T47D (cell line): ENCODE measurements around the gene ZNF526.
"Not testable (repeated sequence)": the region's sequence is repeated elsewhere in the genome, so short reads cannot be mapped to it uniquely, and the experiment has no call there.

Source experiments
- DNase-seq, 2 experiments: peaks; one replicate each; pipeline versions ENCODE4 v3.0.0 to v3.0.0-alpha.2; 2011 to 2012; ENCODE audit warnings: low read depth in 1 of 2, low spot score in 1 of 2
- JUND ChIP-seq: IDR thresholded peaks from 2 replicates; pipeline ENCODE4 v1.6.1; 2012; ENCODE audit warnings: low read depth
- in situ Hi-C: cut with HindIII; loops from 2 replicates; pipeline ENCODE4 v1.10.0; 2016; ENCODE audit warnings: low sequenced_read_pairs, low pct_unique_long_range_greater_than_20kb

ZNF526 gene

DNA sequence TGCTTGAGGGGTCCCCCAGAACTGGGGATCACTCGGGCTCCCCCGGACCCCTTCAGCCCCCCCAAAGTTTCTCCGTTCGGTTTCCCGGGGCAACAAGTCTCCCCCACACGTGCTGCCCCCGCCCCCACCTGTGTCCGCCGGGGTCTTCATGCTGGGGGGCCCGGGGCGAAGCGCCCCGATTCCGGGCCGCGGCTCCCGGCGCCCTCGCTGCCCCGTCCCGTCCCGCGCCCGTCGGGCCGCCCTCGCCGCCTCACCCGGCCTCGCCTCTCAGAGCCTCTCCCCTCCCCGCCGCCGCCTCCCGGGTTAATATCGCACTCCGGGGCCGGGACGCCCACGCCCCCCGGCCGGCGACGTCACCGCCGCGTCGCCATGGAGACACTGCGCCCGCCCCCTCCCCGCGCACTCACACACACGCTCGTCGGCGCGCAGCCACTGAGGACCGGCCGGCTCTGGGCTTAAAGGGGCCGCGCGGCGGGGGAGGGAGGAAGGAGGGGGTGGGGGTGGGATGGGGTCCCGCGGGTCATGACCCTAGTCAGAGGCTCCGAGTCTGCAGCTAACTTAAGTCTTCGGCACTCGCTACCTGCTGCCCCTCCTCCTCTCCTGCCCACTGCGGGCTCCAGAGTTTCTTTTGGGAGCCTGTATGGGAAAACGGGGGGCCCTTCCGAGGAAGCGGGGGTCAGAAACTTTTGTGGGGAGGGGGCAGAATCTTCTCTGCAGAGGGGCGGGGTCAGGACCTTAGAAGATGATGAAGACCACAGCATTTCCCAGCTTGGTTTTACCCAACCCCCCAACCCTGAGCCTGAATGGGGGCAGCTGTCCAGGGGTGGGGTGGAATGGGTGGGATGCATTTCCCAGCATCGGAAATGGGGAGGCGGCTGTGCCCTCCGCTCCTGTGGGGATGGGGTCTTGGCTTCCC lies 35.0 kb downstream of the ZNF526 start, which contains the start of gene ERF:
Gene ERF (minus strand): TSS at position 279 of the 916 bp plus-strand sequence. CDS start 129 bp downstream, at position 150.
- in situ Hi-C loops, result no loop called here
- TF ChIP-seq JUND, result no peak
- peak; percentile 76 to 93 for DNase-seq

GRCh38 chr19:42255766-42256745 lies 35.9 kb downstream of the ZNF526 start:
- peak in 1 of 2 experiments; percentile 38 for DNase-seq
- no peak for TF ChIP-seq JUND
- in situ Hi-C loops, result no loop called here

DNA sequence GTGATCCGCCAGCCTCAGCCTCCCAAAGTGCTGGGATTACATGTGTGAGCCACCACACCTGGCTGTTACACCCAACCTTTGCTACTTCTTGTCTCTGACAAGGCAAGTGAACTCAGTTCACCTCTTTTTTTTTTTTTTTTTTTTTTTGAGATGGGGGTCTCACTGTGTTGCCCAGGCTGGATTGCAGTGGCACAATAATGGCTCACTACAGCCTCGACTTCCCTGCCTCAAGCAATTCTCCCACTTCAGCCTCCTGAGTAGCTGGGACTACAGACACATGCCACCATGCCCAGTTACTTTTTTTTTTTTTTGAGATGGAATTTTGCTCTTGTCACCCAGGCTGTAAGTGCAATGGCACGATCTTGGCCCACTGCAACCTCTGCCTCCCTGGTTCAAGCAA lies 37.7 kb downstream of the ZNF526 start:
- DNase-seq, in situ Hi-C loops: not testable (repeated sequence)

- no peak for DNase-seq
- no peak for TF ChIP-seq JUND
- in situ Hi-C loops, result no loop called here
Observed at GRCh38 chr19:42261763-42262162, 41.7 kb downstream of the ZNF526 start.

- DNase-seq, in situ Hi-C loops: not testable (repeated sequence)
Observed at GRCh38 chr19:42266105-42266504, 46.0 kb downstream of the ZNF526 start.

DNA sequence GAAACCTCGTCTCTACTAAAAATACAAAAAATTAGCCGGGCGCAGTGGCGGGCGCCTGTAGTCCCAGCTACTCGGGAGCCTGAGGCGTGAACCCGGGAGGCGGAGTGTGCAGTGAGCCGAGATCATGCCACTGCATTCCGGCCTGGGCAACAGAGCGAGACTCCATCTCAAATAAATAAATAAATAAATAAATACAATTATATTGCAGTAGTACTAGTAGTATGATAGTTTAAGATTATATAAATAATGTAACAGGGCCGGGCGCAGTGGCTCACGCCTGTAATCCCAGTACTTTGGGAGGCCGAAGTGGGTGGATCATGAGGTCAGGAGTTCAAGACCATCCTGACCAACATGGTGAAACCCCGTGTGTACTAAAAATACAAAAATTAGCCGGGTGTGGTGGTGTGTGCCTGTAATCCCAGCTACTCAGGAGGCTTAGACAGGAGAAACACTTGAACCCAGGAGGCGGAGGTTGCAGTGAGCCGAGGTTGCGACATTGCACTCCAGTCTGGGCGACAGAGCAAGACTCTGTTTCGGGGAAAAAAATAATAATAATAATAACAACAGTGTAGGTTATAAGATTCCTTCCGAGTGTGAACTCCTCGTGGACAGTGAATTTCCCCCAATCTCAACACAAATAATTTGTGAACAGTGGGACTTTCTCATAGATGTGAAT lies 47.0 kb downstream of the ZNF526 start:
- in situ Hi-C loops, DNase-seq: not testable (repeated sequence)

DNA sequence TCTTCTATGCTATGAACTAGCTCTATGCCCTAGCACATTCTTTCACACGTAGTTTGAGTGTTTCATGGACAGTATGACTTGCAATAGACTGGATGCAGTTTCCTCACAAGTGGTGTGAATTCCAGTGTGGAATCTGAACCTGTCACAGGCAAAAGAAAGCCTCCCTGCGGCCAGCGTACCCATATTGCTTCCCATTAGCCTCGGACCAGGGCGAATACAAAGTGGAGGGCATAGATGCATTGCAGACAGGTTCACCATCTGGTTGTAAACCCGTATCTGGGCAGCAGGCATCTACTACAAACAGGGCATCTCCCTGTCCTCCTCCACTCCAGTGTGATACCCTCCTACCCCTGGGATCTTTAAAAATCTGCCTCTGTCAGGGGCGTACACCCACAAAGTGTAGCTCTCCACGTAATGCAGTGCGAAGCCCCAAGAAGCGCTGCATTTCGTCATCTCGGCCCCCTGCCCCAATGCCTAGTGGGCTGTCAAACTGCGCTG lies 47.6 kb downstream of the ZNF526 start:
- in situ Hi-C loops, result no loop called here
- no peak for TF ChIP-seq JUND
- no peak for DNase-seq

DNA sequence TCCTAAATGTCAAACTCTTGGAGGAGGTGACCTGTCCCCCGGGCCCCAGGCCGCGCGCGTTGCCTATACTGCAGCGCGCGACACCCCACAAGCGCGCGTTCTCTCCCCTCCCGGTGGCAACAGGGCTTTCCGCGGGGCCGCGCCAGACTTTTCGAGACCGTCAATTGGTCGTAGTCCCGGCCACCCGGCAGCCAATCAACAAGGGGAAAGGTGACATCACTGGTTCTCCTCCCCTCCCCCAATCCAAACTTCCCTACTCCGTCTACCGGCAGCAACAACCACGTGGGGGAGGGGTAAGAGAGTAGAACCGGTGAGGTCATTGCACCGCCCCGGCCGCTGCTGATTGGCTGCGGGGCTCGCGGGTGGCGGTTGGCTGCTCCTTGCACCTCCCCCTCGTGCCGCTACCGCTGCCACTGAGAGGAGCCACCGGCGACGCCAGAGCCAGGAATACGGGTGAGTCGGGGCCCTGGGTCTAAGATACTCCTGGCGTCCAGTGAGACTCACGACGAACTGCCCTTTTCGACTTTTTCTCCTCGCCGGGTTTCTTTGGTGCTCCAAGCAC lies 48.1 kb downstream of the ZNF526 start:
- DNase-seq, result peak; percentile 84 to 99
- TF ChIP-seq JUND, result no peak
- in situ Hi-C loops, result no loop called here

DNA sequence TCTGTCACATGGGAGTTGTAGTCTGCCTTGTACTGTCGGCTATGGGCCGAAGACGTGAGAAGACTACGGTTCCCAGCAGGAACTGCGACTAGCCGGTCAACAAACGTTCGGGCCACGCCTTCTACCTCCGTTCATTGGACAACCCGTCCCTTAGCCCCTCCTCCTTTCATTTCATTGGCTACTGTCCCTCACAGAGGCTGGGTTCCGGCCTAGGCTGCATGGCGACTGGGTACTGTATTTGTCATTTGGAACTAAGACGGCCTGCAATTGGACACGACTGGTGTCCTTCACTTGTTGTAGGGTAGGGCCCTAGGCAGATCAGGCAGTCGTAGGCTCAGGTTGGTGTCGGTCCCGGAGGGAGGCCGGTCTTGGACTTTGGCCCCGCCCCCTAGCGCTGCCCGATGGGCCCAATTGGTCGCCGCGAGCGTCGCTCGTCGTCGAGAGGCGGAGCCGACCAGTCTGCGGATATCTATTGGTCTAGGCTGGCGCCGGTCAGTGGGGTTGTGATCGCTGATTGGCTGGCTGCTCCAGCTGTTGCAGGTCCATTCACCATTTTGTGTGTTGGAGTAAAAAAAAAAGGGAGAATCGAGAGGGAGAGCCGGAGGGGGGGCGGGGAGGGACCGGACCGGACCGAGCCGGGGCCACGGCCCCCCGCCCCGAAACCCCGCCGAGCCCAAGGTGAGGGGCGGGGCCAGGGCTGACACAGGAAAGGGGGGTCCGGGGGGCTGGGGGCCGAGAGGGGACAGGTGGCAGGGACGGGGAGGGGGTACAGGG lies 48.8 kb downstream of the ZNF526 start, which contains the start of gene CIC:
Gene CIC (plus strand): TSS at position 549 of the 774 bp plus-strand sequence. CDS start 2,532 bp downstream, outside the sequence.
- in situ Hi-C loops, result no loop called here
- TF ChIP-seq JUND, result no peak
- DNase-seq, result peak; percentile 93 to 100

DNA sequence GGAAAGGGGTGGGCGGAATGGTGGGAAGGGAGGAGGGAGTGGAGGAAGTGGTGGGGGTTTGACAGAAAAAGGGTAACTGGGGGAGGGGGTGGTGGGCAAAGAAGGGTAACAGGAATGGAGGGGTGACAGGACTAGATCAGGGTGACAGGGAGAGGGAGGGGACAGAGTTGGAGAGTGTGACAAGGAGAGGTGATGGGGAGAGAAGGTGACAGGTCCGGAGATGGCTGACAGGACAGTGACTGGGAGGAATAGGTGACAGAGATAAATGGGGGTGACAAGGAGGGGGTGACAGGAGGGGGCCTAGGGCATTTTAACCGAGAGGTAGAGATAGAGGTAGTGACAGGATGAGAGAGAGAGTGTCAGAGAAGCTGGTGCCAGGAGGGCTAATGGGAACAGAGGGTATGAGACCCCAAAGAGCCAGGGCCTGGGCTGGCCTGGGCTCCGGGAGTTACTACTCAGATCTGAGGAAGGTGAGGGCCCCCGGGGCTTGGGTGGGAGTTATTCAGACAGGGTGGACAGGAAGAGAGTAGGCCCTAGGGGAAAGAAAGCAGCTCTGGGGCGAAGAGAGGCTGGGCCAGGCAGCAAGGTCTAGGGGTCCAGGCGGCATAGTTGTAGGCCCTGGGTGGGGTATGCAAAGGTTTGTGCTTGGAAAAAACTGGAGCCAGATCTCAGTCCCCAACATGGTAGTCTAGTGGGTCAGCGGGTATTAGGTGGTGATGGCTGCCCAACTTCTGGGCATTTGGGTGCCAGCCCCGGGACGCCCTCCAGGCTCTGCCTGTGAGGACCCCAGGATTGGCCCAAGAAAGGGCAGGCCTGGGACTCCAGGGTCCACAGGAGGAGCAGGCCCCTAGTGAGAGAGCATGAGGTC lies 49.6 kb downstream of the ZNF526 start:
- no peak for DNase-seq
- TF ChIP-seq JUND, result no peak
- in situ Hi-C loops, result no loop called here
